Measurements from ENCODE around the gene PJA1. TPM values are rescaled to one million over a fixed set of nuclear protein-coding genes. Genes with fewer than 3 reads are reported as not detected.

PJA1 gene
- total RNA-seq, 1 donor from 2014 or later: 54.9 TPM

DNA sequence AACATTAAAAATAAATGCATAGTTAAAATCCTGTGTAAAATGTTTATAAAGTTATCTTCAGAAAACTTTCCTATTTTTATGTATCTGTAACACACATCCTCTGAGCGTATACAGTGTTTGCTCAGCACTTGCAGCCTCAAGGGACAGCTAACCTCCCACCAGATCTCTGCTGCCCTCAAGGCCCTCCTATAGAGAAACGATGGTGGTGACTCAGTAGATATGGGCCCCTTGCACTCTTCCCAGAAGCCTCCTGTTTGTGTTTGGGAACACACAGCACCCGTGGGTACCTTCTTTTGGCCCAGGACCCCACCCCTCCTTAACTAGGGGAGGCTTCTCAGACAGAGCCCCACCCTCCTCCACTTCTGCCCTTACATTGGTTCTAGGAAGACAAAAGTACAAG is 26.7 kb downstream of the PJA1 start:
- Mint-ChIP-seq H3K27ac (ENCODE audit: unreplicated experiment) (no peak overlapping the region), H3K4me3 (ENCODE audit: unreplicated experiment) (no peak overlapping the region), H3K4me1 (ENCODE audit: low read depth, unreplicated experiment) (peaks cover 7% of the 10 kb centered on the region), H3K9me3 (ENCODE audit: unreplicated experiment) (peaks cover 4% of the 10 kb centered on the region), H3K36me3 (ENCODE audit: unreplicated experiment) (no peaks in the 10 kb centered on the region), H3K27me3 (ENCODE audit: unreplicated experiment) (no peaks in the 10 kb centered on the region)
- DNase-seq: no peak
- TF ChIP-seq, protein P1, sequence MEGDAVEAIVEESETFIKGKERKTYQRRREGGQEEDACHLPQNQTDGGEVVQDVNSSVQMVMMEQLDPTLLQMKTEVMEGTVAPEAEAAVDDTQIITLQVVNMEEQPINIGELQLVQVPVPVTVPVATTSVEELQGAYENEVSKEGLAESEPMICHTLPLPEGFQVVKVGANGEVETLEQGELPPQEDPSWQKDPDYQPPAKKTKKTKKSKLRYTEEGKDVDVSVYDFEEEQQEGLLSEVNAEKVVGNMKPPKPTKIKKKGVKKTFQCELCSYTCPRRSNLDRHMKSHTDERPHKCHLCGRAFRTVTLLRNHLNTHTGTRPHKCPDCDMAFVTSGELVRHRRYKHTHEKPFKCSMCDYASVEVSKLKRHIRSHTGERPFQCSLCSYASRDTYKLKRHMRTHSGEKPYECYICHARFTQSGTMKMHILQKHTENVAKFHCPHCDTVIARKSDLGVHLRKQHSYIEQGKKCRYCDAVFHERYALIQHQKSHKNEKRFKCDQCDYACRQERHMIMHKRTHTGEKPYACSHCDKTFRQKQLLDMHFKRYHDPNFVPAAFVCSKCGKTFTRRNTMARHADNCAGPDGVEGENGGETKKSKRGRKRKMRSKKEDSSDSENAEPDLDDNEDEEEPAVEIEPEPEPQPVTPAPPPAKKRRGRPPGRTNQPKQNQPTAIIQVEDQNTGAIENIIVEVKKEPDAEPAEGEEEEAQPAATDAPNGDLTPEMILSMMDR (IDR thresholded peaks at IDR 0.05; ENCODE audit: partially characterized antibody, unreplicated experiment): no peak

DNA sequence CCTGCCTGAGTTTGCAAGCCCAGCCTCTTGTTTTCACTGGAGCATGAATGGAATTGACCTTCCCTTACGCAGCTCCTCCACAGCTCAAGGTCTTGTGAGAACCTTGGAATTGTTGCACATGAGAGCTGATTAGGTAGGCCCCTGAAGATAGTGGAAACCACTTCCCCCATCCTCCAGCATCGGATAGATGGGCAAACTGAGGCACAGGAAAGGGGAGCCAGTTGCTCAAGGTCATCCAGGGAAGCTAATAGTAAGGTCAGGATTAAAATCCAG is 27.2 kb downstream of the PJA1 start:
- H3K4me3 Mint-ChIP-seq (ENCODE audit: unreplicated experiment): no peak overlapping the region
- no peaks in the 10 kb centered on the region for H3K36me3 Mint-ChIP-seq (ENCODE audit: unreplicated experiment)
- no peaks in the 10 kb centered on the region for H3K27me3 Mint-ChIP-seq (ENCODE audit: unreplicated experiment)
- no peak for DNase-seq
- no peak overlapping the region for H3K27ac Mint-ChIP-seq (ENCODE audit: unreplicated experiment)
- H3K9me3 Mint-ChIP-seq (ENCODE audit: unreplicated experiment): peaks cover 3% of the 10 kb centered on the region
- H3K4me1 Mint-ChIP-seq (ENCODE audit: low read depth, unreplicated experiment): peaks cover 4% of the 10 kb centered on the region
- TF ChIP-seq, protein P1 (IDR thresholded peaks at IDR 0.05; ENCODE audit: partially characterized antibody, unreplicated experiment): no peak

DNA sequence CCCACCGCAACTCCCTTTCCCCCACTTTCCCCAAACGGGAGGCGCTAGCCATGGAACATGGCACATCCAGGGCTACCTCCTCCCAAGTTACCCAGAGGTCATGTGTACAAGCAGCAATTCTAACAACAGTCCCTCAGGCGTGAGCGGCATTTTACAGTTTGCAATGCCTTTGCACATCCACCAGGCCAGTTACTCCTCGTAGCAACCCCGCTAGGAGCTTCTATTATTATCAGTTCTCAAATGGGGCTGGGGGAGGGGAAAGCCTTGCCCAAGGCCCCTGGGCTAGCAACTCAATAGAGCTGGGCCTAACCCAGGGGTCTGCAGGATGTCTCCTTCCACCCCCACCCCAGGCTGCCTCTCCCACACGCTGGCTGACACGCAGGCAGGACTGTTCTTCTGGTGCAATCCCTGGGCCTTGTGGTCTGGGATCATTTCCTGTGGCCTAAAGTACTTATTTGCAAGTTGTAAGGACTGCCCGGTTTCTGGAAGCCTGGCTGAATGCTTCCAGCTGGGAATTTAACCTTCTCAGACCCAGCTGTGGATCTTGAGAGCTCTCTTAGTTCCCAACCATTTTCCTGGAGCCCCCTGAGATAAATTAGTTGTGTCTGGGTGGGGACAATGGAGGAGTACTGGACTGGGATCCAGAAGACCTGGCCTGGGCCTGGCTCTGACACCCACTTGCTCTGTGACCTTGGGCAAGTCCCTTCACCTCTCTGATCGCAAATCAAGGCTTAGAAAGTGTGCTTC is 27.7 kb downstream of the PJA1 start:
- Mint-ChIP-seq H3K9me3 (ENCODE audit: unreplicated experiment) (peaks cover 3% of the 10 kb centered on the region), H3K4me3 (ENCODE audit: unreplicated experiment) (peak overlapping the region; percentile 64)
- DNase-seq: no peak

DNA sequence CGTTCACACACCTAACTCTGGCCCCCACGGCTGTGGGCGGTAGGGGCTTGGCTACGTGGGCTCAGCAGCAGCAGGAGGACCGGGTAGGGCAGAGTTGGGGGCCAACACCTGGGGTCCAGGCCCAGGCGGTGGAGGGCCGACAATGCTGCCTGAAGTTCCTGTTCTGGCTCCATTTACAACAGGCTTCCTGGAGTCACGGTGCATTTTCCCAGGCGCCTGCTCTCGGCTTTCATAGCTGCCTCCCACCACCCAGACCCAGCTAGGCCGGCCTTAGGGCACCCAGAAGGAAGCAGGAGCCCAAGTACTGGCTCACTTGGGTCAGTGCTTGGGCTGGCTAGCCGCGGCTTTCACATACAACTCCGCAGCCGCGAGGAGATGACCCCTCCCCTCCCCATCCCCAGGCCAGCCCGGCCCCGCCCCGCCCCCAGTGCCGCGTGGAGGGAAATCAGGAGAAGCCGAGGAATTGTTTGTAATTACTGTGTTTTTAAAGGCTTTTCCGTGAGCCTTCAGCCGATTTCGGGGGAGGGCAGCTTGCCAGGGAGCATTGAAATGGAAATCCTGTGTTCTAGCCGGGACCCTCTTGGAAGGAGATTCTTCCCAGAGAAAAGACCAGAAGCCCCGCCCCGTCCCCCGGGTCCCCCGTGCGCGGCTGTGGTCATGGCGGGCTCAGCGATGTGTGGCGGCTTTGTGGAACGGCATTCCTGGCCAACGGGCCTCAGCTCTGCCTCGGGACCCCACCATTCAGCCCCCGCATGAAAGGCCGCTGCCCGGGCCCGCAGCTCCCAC is 28.5 kb downstream of the PJA1 start:
- H3K4me1 Mint-ChIP-seq (ENCODE audit: low read depth, unreplicated experiment): peaks cover 10% of the 10 kb centered on the region

More for the DNA sequence above, 27.7 kb downstream of the PJA1 start:
- TF ChIP-seq, protein P1 (IDR thresholded peaks at IDR 0.05; ENCODE audit: partially characterized antibody, unreplicated experiment): no peak
- no peaks in the 10 kb centered on the region for H3K27me3 Mint-ChIP-seq (ENCODE audit: unreplicated experiment)
- H3K4me1 Mint-ChIP-seq (ENCODE audit: low read depth, unreplicated experiment): peaks cover 4% of the 10 kb centered on the region
- H3K36me3 Mint-ChIP-seq (ENCODE audit: unreplicated experiment): no peaks in the 10 kb centered on the region
- H3K27ac Mint-ChIP-seq (ENCODE audit: unreplicated experiment): peak overlapping the region; percentile 86

More for the DNA sequence above, 28.5 kb downstream of the PJA1 start:
- Mint-ChIP-seq H3K9me3 (ENCODE audit: unreplicated experiment) (peaks cover 3% of the 10 kb centered on the region), H3K27me3 (ENCODE audit: unreplicated experiment) (peaks cover 2% of the 10 kb centered on the region), H3K4me3 (ENCODE audit: unreplicated experiment) (no peak overlapping the region), H3K27ac (ENCODE audit: unreplicated experiment) (peak overlapping the region; percentile 86), H3K36me3 (ENCODE audit: unreplicated experiment) (no peaks in the 10 kb centered on the region)
- DNase-seq: peak; percentile 76
- TF ChIP-seq, protein P1 (IDR thresholded peaks at IDR 0.05; ENCODE audit: partially characterized antibody, unreplicated experiment): no peak
